IMR-90 (cell line): ENCODE results near the gene MRGPRD. TPM values are rescaled to one million over a fixed set of nuclear protein-coding genes. Genes with fewer than 3 reads are reported as not detected.

Experiments used
- ATAC-seq: fragments of 200-7000 bp; cut with Tn5 transposase; 2 replicates; pipeline ENCODE4 v1.9.1; 2020; ENCODE audit warnings: low read depth, mild to moderate bottlenecking, moderate library complexity
- BruUV-seq: library from RNA; stranded (reverse); fragments of 400-500 nt; replicated peaks from 2 replicates; lab custom pipeline; 2021; lab: Mats Ljungman, UMichigan
- CTCF ChIA-PET: fragments of 300-600 bp; formaldehyde crosslinking; extraction: SDS; loops from one replicate; lab custom pipeline; 2021; ENCODE audit warnings: antibody characterized with exemption; lab: Yijun Ruan, JAX
- POLR2A ChIA-PET: fragments of 300-600 bp; sonication (Branson Sonifier 250); formaldehyde crosslinking; loops from one replicate; lab custom pipeline; 2022; ENCODE audit warnings: antibody characterized with exemption; ENCODE audit not compliant: unreplicated experiment; lab: Charles Lee
- DNase-seq: peaks from one replicate; pipeline ENCODE4 v3.0.0; 2013
- H2AFZ ChIP-seq: replicated peaks from 2 replicates; pipeline ENCODE3; 2013; ENCODE audit warnings: low read length, mild to moderate bottlenecking; ENCODE audit not compliant: poor library complexity
- H2AK5ac ChIP-seq: 2 replicates; pipeline ENCODE4 v1.6.1; 2013; ENCODE audit warnings: low read depth, low read length, inconsistent platforms
- H2AK9ac ChIP-seq: replicated peaks from 2 replicates; pipeline ENCODE3; 2013; ENCODE audit warnings: mild to moderate bottlenecking, low read depth, low read length, moderate library complexity; ENCODE audit not compliant: poor library complexity
- H2BK120ac ChIP-seq: 2 replicates; pipeline ENCODE4 v1.6.1; 2013; ENCODE audit warnings: low read depth, low read length, inconsistent platforms
- H2BK15ac ChIP-seq: 3 replicates; pipeline ENCODE4 v1.6.1; 2013; ENCODE audit warnings: low read depth, low read length, inconsistent platforms
- H2BK20ac ChIP-seq: 2 replicates; pipeline ENCODE4 v1.6.1; 2013; ENCODE audit warnings: low read depth, mild to moderate bottlenecking, inconsistent platforms, low read length, moderate library complexity
- H2BK5ac ChIP-seq: 2 replicates; pipeline ENCODE4 v1.6.1; 2013; ENCODE audit warnings: mild to moderate bottlenecking, low read depth, low read length, inconsistent platforms; ENCODE audit not compliant: poor library complexity, severe bottlenecking
- H3K14ac ChIP-seq: replicated peaks from 2 replicates; pipeline ENCODE4 v1.6.1; 2013; ENCODE audit warnings: low read depth, low read length, inconsistent platforms
- H3K18ac ChIP-seq: 2 replicates; pipeline ENCODE4 v1.6.1; 2013; ENCODE audit warnings: low read depth, low read length, control low read depth
- H3K23ac ChIP-seq: 2 replicates; pipeline ENCODE4 v1.6.1; 2013; ENCODE audit warnings: low read depth, low read length, inconsistent platforms
- H3K27ac ChIP-seq: 2 replicates; pipeline ENCODE4 v1.5.1; 2013; ENCODE audit warnings: mild to moderate bottlenecking, control low read depth, low read length; ENCODE audit not compliant: insufficient read depth
- H3K27me3 ChIP-seq: 2 replicates; pipeline ENCODE4 v1.6.1; 2013; ENCODE audit warnings: low read length; ENCODE audit not compliant: control insufficient read depth, insufficient read depth
- H3K36me3 ChIP-seq: 2 replicates; pipeline ENCODE4 v1.6.1; 2013; ENCODE audit warnings: low read length, mixed read lengths; ENCODE audit not compliant: control insufficient read depth, insufficient read depth
- H3K4ac ChIP-seq: 2 replicates; pipeline ENCODE4 v1.6.1; 2013; ENCODE audit warnings: low read depth, low read length, inconsistent platforms
- H3K4me1 ChIP-seq: 2 replicates; pipeline ENCODE4 v1.6.1; 2013; ENCODE audit warnings: low read length, mixed read lengths; ENCODE audit not compliant: control insufficient read depth, insufficient read depth
- H3K4me2 ChIP-seq: 2 replicates; pipeline ENCODE4 v1.6.1; 2013; ENCODE audit warnings: low read depth, mild to moderate bottlenecking, control low read depth, low read length, moderate library complexity
- H3K4me3 ChIP-seq: 2 replicates; pipeline ENCODE4 v1.5.1; 2013; ENCODE audit warnings: low read depth, mild to moderate bottlenecking, control low read depth, low read length, moderate library complexity; ENCODE audit not compliant: insufficient read depth
- H3K56ac ChIP-seq: 2 replicates; pipeline ENCODE4 v1.6.1; 2013; ENCODE audit warnings: low read length, inconsistent platforms; ENCODE audit not compliant: insufficient read depth; ENCODE audit errors: extremely low read depth
- H3K79me1 ChIP-seq, 2 experiments: 2 replicates each; pipeline ENCODE4 v1.6.1; 2013; ENCODE audit warnings: low read length in 2 of 2, inconsistent platforms in 1 of 2, low read depth in 1 of 2
- H3K9ac ChIP-seq: 2 replicates; pipeline ENCODE4 v1.6.1; 2013; ENCODE audit warnings: low read depth, low read length, control low read depth
- H3K9me1 ChIP-seq: 2 replicates; pipeline ENCODE4 v1.6.1; 2013; ENCODE audit warnings: low read length, inconsistent platforms; ENCODE audit not compliant: insufficient read depth
- H3K9me3 ChIP-seq: 2 replicates; pipeline ENCODE4 v1.6.1; 2013; ENCODE audit warnings: low read length; ENCODE audit not compliant: control insufficient read depth, insufficient read depth
- H4K20me1 ChIP-seq: 2 replicates; pipeline ENCODE4 v1.6.1; 2013; ENCODE audit warnings: low read length, inconsistent platforms; ENCODE audit not compliant: insufficient read depth
- H4K5ac ChIP-seq: 2 replicates; pipeline ENCODE4 v1.6.1; 2013; ENCODE audit warnings: mild to moderate bottlenecking, low read depth, low read length, control low read depth
- H4K8ac ChIP-seq, 2 experiments: 2 replicates each; pipeline ENCODE4 v1.6.1; 2013; ENCODE audit warnings: low read depth in 2 of 2, low read length in 2 of 2, control low read depth in 1 of 2, inconsistent platforms in 1 of 2
- H4K91ac ChIP-seq: 2 replicates; pipeline ENCODE4 v1.6.1; 2013; ENCODE audit warnings: low read depth, low read length, inconsistent platforms; ENCODE audit not compliant: insufficient read depth
- BHLHE40 ChIP-seq: fragments of 150-350 bp; IDR thresholded peaks from 2 replicates; pipeline ENCODE4 v1.6.1; 2016; ENCODE audit warnings: mild to moderate bottlenecking, low read depth, low read length
- CEBPB ChIP-seq: IDR thresholded peaks from 2 replicates; pipeline ENCODE4 v1.6.1; 2012; ENCODE audit warnings: low read depth, low read length, improper control_type of control experiment
- FOS ChIP-seq: fragments of 150-350 bp; IDR thresholded peaks from 2 replicates; pipeline ENCODE4 v1.6.1; 2016; ENCODE audit warnings: low read depth, low read length
- MAZ ChIP-seq: IDR thresholded peaks from 2 replicates; pipeline ENCODE4 v1.6.1; 2012; ENCODE audit warnings: low read depth, mild to moderate bottlenecking, low read length, improper control_type of control experiment, moderate library complexity, borderline replicate concordance
- MXI1 ChIP-seq: IDR thresholded peaks from 2 replicates; pipeline ENCODE4 v1.6.1; 2012; ENCODE audit warnings: low read depth, mild to moderate bottlenecking, low read length, moderate library complexity, borderline replicate concordance
- POLR2A ChIP-seq: IDR thresholded peaks from 2 replicates; pipeline ENCODE4 v1.6.1; 2012; ENCODE audit warnings: mild to moderate bottlenecking, low read depth, low read length
- WGBS, 2 experiments: methylation state at CpG; one replicate each; pipeline versions ENCODE4 v1.1.5 to v1.1.7; 2013; ENCODE audit warnings: missing lambda C conversion rate in 2 of 2; ENCODE audit not compliant: insufficient read length in 1 of 2; ENCODE audit errors: extremely low coverage in 2 of 2; 5-methylcytosine and 5-hydroxymethylcytosine counted together
- dilution Hi-C: fragments of 300-500 bp; cut with HindIII; formaldehyde crosslinking; loops from one replicate; pipeline ENCODE4 v1.14.3; 2018; ENCODE audit warnings: low sequenced_read_pairs; ENCODE audit not compliant: unreplicated experiment
- in situ Hi-C: fragments of 300-500 bp; cut with MboI; formaldehyde crosslinking; loops from 3 replicates; pipeline ENCODE4 v1.14.3; 2019; ENCODE audit warnings: low sequenced_read_pairs, inconsistent platforms, mixed read lengths
- intact Hi-C: fragments of 100-400 bp; cut with micrococcal nuclease; formaldehyde crosslinking; loops from 2 replicates; pipeline ENCODE4 v1.10.0; 2022
- polyA plus RNA-seq, 3 experiments: library from polyadenylated mRNA; depleted of rRNA; stranded (reverse); fragments of >200 nt; gene quantifications; 2 replicates each; pipeline ENCODE4 v1.2.3, GENCODE V29; 2012; ENCODE audit warnings: low replicate concordance in 1 of 3
- total RNA-seq: library from RNA; depleted of rRNA; stranded (reverse); fragments of >200 nt; gene quantifications from 2 replicates; pipeline ENCODE4 v1.2.3, GENCODE V29; 2012
- TF ChIP-seq, protein P1 (sequence below): fragments of 150-350 bp; IDR thresholded peaks from 2 replicates; pipeline ENCODE4 v1.6.1; 2016; ENCODE audit warnings: low read depth, mild to moderate bottlenecking, low read length, moderate library complexity, borderline replicate concordance

Gene MRGPRD
- total and polyA plus RNA-seq, 2 of the 4 experiments (the other 2 are of a cell fraction), result not detected

DNA sequence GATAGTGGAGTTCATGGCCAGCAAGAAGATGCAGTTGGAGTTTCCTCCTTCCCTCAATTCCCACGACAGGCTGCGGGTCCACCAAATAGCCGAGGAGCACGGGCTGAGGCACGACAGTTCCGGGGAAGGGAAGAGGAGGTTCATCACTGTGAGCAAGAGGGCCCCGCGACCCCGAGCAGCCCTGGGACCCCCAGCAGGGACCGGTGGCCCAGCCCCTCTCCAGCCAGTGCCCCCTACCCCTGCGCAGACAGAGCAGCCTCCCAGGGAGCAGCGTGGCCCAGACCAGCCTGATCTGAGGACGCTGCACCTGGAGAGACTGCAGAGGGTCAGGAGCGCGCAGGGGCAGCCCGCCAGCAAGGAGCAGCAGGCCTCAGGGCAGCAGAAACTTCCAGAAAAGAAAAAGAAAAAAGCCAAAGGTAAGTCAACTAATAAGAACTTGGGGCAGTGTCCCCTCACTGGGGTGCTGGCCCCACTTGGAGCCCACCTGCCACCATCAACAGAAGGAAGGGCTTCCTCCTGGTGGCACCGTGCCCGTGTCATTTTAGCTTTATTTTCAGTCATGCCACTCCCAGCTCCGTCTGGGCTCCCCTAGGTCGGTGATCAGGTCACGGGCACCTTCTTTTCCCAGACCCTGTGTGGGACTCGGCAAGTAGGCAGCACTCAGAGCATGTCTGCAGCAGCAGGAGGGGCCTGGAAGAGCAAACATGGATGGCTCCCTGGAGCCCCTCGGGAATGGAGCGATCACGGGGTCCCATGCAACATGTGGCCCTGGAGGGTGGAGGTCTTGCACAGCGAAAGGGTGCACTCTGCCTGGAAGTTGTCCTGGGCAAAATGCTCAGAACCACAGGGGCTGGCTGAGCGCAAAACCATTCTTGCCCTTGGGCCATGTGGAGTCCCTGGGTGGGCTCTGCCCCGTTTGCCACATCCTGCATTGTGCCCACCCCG lies 43.8 kb downstream of the MRGPRD start:
- DNase-seq (no peak), ATAC-seq (no peak)
- Histone ChIP-seq H4K20me1 (no peaks in the 10 kb centered on the region), H2BK120ac (no peak overlapping the region), H3K4ac (no peak overlapping the region), H3K9me3 (no peaks in the 10 kb centered on the region), H3K9me1 (peaks cover 4% of the 10 kb centered on the region; the same call in 1 of the 2 replicates), H3K36me3 (peaks cover 70% of the 10 kb centered on the region), H4K8ac (no peak overlapping the region), H2BK20ac (no peak overlapping the region), H3K18ac (no peak overlapping the region), H3K27me3 (no peaks in the 10 kb centered on the region), H2AFZ (no peak overlapping the region), H3K23ac (no peak overlapping the region), H2BK5ac (no peak overlapping the region), H3K4me3 (no peak overlapping the region), H2BK15ac (no peak overlapping the region), H4K91ac (no peak overlapping the region), H3K4me1 (peaks cover 2% of the 10 kb centered on the region; the same call in 1 of the 2 replicates), H2AK5ac (no peak overlapping the region), H4K5ac (no peak overlapping the region), H3K79me1 (no peaks in the 10 kb centered on the region), H2AK9ac (no peak overlapping the region), H3K56ac (no peak overlapping the region), H3K14ac (no peak overlapping the region), H3K27ac (no peak overlapping the region), H3K9ac (no peak overlapping the region), H3K4me2 (no peak overlapping the region)
- intact Hi-C loops (no loop called here), in situ Hi-C loops (loop anchor here (25.0 kb wide), 1 partner anchor 725 kb away; no protein-coding TSS in a partner anchor), dilution Hi-C loops (no loop called here)
- 96% methylated on average over 15 of the region's 29 CpGs; no CpG with 5 or more reads in 1 of the 2 experiments for WGBS, 2 experiments
- POLR2A ChIA-PET, result no interaction called here
- no peak for TF ChIP-seq FOS
- TF ChIP-seq MAZ, result no peak
- TF ChIP-seq BHLHE40, result no peak
- TF ChIP-seq POLR2A, result no peak
- no peak for TF ChIP-seq CEBPB
- TF ChIP-seq, protein P1, sequence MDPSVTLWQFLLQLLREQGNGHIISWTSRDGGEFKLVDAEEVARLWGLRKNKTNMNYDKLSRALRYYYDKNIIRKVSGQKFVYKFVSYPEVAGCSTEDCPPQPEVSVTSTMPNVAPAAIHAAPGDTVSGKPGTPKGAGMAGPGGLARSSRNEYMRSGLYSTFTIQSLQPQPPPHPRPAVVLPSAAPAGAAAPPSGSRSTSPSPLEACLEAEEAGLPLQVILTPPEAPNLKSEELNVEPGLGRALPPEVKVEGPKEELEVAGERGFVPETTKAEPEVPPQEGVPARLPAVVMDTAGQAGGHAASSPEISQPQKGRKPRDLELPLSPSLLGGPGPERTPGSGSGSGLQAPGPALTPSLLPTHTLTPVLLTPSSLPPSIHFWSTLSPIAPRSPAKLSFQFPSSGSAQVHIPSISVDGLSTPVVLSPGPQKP, result no peak
- TF ChIP-seq MXI1, result no peak
- CTCF ChIA-PET, result no interaction called here
- no TSS peak for BruUV-seq
